Stimulated activated CD4-positive, alpha-beta T cell treated with anti-CD3 and anti-CD28 coated beads, Interleukin-12 subunit alpha, Interleukin-12 subunit beta, amount 100 ng/mL, for 4 hours (primary cell): ENCODE results near the gene NOL9.
"Not testable (repeated sequence)": the region's sequence is repeated elsewhere in the genome, so short reads cannot be mapped to it uniquely, and the experiment has no call there.

Experiments
- DNase-seq: peaks from one replicate; pipeline ENCODE4 v3.0.0-alpha.2; 2020

NOL9 gene

GRCh38 chr1:6554031-6554906 is at the start of gene NOL9:
Gene NOL9 (minus strand): TSS chr1:6554513. CDS start chr1:6554502, 11 bp downstream.
- DNase-seq: peak; percentile 93

GRCh38 chr1:6603238-6603914 is 49.1 kb upstream of the NOL9 start:
- DNase-seq: peak; percentile 46

- peak; percentile 84 for DNase-seq
Observed at GRCh38 chr1:6602669-6603237, 48.4 kb upstream of the NOL9 start, which contains the start of gene KLHL21. Gene KLHL21 (minus strand): TSS chr1:6602869. CDS start chr1:6602817, 52 bp downstream.

DNA sequence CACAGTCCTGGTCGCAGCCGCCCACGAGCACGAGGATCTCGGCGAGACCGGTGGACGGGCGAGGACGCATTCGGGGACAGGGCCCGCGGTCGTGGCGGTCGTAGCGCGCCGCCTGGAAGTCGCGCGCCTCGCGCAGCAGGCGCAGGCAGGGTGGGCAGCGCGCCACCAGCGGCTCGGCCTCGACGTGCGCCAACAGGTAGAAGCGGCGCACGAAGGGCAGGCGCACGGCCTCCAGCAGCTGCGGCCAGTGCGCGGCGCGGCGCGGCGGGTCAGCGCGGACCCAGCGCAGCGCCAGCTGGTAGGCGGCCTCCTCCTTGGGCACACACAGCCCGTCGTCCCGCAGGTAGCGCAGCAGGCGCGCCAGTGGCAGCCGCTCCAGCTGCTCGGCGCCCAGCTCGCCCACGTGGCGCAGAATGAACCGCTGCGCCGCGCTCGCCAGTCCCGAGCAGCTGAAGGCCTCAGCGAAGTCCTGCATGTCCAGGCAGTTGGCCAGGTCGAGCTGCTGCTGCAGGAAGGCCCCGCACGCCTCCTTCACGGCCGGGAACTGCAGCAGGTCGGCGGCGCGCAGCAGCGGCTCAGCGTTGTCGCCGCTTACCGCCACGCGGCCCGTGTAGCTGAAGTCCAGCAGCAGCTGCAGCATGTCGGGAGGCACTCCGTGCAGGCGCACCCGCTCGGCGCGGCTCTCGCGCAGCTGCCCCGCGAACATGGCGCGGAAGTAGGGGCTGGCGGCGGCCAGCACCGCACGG is 47.8 kb upstream of the NOL9 start:
- DNase-seq: no peak

DNA sequence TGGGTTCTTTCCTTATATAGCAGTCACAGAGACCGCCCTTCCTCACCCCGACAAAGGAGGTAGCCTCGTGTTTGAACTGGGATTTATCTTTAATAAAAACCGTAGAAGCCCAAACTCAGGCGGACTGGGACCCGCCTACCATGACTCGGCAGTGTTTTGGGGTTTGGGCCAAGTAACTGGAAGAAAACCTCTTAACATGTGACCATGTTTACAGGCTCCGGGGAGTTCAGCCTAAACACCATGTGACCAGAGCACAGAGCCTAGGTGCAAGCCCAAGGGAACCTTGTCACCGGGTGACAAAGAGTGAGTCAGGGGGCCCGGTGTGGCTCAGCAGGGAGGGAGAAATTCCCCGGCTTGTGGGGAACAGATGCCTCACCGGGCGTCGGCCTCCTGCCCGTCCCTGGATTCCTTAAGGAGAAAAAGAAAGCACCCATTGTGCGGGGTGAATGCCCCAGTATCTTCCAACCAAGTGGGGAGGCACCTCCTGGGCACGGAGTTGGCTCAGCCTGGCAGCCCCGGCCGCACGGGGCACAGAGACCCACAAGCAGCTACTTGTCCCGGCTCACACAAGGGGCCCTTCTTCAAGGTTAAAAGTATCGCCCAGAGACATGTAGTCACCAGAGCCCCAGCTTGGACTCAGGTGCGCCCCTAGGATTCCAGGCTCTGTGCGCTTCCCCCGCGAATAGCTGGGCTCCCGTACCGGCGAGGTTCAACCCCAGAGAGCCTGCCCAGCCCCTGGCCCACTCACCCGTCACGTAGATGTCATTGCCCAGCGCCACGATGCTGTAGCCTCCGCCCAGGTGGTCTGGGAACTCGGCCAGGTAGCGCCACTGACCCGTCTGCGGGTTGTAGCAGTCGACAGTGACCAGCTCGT is 47.0 kb upstream of the NOL9 start:
- DNase-seq: peak; percentile 74

GRCh38 chr1:6600410-6601048 is 46.2 kb upstream of the NOL9 start:
- DNase-seq: no peak

DNA sequence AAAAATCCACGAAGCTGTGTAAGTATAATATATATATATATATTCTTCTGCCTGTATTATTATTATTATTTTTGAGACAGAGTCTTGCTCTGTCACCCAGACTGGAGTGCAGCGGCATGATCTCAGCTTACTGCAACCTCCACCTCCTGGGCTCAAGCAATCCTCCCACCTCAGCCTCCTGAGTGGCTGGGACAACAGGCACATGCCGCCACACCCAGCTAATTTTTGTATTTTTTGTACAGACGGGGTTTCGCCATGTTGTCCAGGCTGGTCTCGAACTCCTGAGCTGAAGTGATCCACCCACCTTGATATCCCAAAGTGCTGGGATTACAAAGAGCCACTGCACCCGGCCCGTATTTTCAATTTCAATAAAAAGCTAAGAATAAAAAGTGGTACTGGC is 45.7 kb upstream of the NOL9 start:
- DNase-seq: not testable (repeated sequence)

GRCh38 chr1:6599141-6599975 is 45.0 kb upstream of the NOL9 start:
- peak; percentile 56 for DNase-seq

DNA sequence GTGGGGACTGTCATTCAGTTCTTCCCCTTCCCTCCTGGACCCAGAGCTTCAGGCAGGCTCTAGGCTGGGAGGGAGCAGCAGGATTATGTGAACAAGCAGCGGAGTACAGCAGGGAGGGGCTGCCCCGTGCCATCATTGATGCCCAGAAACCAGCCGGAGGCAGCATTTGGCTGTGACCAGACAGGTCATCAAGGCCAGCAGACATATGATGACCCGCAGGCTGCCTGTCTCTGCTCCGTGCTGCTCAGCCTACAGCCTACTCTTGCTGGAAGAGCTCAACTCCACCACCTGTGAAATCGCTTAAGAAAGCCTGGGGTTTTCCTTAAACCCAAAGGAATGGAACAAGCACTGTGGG is 43.4 kb upstream of the NOL9 start:
- DNase-seq: no peak

DNA sequence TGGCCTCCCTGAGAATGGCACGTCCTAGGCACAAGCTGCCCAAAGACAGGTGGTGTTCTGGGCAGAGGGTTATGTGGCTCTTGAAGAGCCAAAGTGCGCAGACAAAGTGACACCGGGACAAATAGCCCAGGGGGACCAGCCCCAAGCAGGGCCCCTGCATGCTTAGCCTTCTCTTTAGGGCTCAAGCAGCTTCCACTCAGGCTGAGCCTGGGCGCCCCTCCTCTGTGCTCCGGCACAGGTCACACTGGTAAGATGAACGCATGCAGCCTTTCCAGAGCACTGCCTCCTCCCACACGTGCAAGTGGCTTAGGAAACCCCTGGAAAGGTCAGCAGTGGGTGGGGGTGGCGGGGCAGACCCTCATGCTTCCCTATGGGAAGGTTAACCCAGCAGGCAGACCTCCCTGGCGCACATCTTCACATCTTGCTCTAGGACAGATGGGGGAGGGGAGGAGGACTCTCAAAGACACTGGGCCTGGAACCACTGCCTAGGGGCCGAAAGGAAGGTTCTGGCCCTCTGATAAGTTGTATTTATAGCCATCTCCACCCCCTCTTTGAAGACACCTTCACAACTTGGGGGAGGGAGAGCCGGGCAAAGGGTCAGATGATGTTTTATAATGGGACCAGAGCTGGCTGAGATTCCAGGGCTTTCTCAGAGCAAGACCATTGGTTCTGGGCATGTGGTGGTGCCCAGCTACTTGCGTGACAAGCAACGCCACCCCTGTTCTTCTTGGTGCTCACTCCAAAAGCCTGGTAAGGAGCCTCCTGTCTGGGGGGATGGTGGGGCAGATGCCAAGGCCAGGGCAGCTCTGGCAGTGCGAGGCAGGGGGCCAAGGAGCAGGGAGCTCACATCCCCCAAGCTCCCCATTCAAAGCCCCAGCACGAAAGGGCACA is 42.8 kb upstream of the NOL9 start:
- DNase-seq: no peak

- DNase-seq: no peak
Observed at GRCh38 chr1:6596351-6596750, 42.0 kb upstream of the NOL9 start.

GRCh38 chr1:6594977-6595740 is 40.8 kb upstream of the NOL9 start:
- no peak for DNase-seq

GRCh38 chr1:6593810-6594209 is 39.5 kb upstream of the NOL9 start:
- DNase-seq: no peak

GRCh38 chr1:6592865-6593593 is 38.7 kb upstream of the NOL9 start:
- DNase-seq: no peak

- DNase-seq: no peak
Observed at GRCh38 chr1:6592441-6592840, 38.1 kb upstream of the NOL9 start.

- DNase-seq: no peak
Observed at GRCh38 chr1:6591644-6592043, 37.3 kb upstream of the NOL9 start.

- DNase-seq: no peak
Observed at GRCh38 chr1:6591222-6591621, 36.9 kb upstream of the NOL9 start.

DNA sequence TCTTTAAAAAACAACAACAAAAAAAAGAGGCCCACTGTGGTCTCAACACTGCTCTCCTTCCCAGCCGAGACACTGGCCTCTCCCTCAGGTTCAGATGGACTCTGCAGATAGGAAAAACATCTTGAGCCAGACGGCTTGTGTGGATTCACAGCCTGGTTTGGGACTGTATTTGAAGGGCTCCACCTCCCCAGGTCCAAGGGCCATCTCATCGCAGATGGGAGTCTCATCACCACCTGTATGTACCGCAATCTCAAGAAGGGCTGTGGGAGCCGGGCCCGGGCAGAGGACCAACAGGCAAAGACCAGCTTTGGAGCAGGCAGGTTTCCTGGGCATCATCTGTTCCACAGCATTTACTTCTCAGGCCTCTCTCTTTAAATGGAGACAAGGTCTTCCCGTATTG is 35.7 kb upstream of the NOL9 start:
- DNase-seq: no peak
